Measurements from ENCODE around the gene CTXND2.
A peak's percentile ranks its signal among the peaks of the same experiment; 100 is the strongest.
"Not testable (repeated sequence)": the region's sequence is repeated elsewhere in the genome, so short reads cannot be mapped to it uniquely, and the experiment has no call there.

Gene CTXND2

DNA sequence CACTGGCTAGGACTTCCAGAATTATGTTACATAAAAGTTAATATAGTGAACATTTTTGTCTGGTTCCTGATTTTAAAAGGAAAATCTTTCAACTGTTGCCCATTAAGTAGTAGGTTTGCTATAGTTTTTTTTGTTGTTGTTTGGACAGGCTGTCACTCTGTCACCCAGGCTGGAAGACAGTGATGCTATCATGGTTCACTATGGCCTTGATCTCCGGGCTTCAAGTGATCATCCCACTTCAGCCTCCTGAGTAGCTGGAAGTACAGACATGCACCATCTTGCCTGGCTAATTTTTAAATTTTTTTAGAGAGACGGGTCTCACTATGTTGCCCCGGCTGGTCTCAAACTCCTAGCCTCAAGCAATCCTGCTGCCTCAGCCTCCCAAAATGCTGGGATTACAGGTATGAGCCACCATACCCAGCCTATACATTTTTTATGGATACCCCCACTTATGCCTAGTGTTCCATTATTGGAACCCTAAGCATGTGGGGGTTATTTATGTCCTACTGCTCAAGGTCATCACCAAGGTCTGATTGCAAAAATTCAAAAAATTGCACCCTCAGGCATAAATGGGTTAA is 6.5 kb downstream of the CTXND2 start:
- DNase-seq, result no peak

DNA sequence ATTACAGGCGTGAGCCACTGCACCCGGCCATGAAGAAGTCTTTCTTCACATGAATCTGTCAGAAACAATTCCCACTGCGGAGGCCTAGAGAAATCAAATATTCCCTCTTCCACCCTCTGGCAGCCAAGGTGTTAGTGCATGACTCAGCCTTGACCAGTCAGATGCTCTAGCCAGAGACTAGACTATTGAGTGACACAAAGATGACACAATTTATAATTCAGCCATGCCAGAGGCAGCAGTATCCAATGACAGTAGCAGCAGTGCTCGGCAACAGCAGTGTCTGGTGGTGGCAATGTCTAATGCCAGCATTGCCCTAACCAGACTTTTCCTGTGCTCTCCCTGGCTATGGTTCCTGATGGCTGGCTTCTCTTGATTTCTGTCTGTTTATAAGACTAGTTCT is 8.7 kb downstream of the CTXND2 start:
- DNase-seq, result no peak

DNA sequence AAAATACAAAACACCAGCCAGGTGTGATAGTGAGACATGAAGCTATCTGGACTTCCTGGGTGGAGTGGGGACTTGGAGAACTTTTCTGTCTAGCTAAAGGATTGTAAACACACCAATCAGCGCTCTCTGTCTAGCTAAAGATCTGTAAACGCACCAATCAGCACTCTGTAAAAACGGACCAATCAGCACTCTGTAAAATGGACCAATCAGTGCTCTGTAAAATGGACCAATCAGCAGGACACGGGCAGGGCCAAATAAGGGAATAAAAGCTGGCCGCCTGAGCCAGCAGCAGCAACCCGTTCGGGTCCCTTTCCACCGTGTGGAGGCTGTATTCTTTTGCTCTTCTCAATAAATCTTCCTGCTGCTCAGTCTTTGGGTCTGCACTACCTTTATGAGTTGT is 12.9 kb downstream of the CTXND2 start:
- not testable (repeated sequence) for DNase-seq

DNA sequence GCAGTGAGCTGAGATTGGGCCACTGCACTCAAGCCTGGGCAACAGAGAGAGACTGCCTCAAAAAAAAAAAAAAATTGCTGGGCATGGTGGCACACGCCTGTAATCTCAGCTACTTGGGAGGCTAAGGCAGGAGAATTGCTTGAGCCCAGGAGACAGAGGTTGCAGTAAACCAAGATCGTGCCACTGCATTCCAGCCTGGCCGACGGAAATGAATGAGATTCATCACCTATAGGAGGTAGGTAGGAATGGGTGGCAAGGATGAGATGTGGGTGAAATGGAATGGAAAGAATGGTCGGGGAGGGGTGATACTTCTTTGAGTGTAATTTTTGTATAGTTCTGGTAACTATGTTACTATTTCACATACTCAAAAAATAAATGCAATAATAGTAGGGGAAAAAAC is 15.4 kb downstream of the CTXND2 start:
- DNase-seq, result no peak

DNA sequence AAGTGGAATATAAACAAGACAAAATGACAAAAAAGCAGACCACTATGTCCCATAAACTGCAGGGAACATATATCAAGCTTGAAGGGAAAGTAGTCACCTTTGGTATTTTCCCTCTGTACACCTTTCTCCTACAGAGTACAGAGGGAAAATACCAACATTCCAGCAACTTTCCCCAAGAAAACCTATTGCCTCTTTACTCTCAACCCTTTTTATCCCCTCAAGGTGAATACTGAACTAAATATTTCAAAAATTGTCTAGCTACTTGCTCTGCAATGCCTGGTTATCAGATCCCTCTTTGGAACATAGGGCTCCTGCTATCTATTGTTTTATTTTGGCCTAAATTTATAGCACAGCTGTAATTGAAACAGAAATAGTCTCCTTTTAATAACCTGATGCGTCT is 15.8 kb downstream of the CTXND2 start:
- DNase-seq, result no peak

DNA sequence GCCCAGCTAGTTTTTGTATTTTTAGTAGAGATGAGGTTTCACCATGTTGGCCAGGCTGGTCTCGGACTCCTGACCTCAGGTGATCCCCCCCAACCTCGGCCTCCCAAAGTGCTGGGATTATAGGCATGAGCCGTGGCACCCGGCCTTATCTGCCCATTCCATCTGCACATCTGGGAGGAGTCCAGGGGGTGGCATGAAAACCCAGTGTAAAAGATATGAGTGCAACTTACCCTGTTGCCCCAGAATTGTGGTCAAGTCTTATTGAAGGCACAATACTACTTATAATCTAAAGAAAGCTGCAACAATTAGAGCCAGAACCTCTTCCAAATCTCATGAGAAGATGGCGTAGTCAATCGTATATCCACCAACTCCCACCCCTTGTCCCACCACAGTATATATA is 18.4 kb downstream of the CTXND2 start:
- DNase-seq, result no peak

DNA sequence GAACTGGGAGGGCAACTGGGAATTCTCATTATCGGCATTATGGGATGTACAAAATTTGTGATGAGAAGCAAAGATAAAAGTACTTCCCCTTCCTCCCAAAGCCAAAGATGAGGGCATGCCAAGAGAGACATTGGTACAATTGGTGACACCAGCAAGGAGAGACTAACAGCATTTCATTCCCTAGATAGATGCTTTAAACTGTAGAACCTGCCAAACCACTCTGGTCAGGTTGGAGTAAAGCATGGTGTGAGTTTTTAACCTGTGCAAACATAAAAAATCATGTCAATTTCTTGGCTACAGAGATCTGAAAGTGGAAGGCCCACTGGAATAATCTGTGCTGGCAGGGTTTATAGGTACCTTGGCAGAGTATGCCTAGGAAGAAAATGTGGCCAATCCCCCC is 19.4 kb downstream of the CTXND2 start:
- DNase-seq, result no peak

DNA sequence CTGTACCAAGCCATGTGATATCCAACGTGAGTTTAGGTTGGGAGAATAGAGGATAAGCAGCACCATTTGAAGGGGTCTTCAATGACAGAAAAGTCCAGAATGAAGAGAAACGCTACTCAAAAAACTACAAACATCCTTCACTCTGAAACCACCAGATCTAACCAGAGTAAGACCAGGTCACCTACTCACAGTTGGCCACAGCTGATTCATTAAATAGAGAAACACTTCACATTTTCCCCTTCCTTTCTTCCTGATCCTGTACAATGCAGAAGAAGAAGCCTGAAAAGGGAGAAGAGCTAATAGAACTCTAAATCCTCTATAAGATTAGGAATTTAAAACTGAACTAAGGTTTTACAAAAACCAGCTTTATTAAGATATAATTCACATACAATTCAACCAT is 19.9 kb downstream of the CTXND2 start:
- no peak for DNase-seq

DNA sequence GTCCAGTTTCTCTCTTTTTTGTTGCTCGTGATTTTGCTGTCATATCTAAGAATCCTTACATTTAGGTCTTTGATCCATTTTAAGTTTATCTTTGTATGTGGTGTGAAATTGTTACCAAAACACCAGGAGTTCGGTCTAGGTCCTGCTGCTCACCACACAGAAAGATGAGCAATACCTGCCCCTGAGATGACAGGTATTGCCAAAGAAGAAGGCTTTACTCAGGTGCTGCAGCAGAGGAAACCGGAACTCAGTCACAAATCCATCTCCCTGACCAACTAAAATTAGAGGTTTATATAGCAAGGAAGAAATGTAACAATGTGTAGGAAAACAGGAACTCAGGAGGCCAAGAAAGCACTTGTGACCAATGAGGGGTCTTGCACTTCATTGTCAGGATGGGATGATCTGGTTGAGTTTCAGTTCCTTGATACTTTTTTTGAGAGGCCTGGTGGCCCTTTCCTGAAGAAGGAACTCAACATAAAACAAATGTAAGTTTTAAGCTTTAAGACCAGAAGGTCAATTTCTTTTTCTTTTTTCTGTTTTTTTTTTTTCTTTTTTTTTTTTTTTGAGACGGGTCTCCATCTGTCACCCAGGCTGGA is 22.7 kb downstream of the CTXND2 start:
- DNase-seq, result no peak

DNA sequence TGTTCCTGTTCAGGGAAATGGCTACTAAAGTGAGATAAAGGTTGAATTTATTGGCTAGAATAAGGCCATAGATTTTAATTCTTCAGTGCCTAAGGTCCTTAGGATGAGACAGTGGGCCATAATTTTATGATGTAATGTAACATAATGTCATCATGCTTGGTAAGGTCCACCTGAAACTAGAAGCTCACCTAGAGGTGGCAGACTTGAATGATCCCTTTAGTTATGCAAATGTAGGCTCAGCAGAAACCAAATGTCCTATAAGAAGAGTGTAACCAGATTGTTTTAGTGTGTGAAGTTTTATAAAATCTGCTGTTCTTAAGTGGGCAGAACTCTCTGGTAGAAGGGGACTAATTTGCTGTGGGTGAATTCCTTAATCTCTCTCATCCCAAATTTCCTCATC is 25.7 kb downstream of the CTXND2 start:
- no peak for DNase-seq

DNA sequence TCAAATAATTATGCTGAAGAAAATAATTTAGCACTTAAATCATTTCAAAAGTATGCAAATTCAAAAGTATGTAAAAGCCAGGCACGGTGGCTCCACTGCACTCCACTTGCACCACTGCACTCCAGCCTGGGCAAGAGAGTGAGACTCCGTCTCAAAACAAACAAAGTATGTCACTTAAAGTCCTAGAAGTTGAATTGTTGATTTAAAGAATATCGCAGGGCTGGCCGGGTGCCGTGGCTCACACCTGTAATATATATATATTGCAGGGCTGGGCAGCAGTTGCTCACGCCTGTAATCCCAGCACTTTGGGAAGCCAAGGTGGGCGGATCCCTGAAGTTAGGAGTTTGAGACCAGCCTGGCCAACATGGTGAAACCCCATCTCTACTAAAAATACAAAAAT is 30.5 kb downstream of the CTXND2 start:
- DNase-seq, result no peak

DNA sequence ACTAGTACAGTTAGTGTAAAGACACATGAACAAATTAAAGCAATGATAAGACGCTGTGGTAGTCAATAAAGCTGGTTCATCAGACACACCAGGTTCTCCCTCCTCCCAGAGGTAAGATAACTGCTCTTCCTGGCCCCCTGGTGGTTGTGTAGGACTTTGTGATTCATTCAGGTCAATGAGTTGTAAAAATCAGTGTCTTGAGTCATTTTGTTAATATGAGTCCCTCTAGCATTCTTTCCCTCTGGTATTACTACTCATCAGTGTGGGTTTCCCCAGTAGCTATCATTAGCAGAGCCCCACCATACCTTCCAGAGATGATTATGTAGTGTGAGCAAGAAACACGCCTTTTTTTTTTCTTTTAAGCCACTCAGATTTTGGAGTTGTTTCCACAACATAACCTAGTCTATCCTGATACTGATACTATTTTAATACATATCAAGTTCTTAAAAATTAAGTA is 35.6 kb downstream of the CTXND2 start:
- DNase-seq, result peak; percentile 77 to 78

DNA sequence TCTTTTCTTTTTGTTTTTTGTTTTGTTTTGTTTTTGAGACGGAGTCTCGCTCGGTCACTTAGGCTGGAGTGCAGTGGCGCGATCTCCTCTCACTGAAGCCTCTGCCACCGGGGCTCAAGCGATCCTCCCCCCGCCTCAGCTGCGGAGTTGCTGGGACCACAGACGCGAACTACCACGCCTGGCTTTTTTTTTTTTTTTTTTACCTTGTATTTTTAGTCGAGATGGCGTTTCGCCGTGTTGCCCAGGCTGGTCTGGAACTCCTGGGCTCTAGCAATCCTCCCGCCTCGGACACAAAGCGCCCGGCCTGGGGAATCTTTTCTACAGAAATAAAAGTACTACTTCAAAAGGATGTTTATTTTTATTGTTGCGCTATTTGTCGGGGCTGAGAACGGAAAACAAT is 38.1 kb downstream of the CTXND2 start:
- DNase-seq, result peak; percentile 6 to 17

DNA sequence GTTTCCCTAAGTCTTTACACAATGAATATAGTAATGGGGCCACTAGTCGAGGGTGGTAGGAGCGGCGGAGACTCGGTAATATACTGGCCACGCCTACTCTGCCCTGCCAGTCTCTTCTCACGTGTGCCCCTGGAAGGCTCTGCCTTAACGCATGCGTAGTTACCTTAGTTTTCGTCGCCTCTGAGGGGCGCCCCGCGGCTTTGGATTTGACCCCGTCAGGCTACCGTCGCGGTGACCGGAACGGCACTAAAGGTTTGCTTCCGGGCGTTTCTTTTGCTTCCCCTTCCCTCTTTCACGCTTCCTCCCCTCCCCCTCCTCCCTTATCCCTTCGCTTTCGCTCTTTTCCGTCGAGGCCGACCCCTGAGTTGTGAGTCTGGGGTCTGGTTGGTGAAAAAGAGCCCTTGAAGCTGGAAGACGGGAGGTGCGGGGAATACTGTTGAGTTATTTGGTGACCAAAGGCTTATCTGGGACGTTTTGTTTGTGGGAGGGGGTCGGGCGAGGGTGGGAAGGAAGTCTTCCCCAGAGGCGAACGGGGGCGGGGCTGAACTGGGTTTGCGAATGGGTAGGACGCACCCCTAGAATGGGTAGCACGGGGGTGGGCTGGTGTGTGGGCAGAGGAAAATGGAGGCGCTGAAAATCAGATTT is 39.3 kb downstream of the CTXND2 start, which contains the start of gene SETDB1:
SETDB1 (plus strand) TSS at position 267 of the 645 bp plus-strand sequence. CDS start 1,352 bp downstream, outside the sequence.
- peak; percentile 96 to 97 for DNase-seq

DNA sequence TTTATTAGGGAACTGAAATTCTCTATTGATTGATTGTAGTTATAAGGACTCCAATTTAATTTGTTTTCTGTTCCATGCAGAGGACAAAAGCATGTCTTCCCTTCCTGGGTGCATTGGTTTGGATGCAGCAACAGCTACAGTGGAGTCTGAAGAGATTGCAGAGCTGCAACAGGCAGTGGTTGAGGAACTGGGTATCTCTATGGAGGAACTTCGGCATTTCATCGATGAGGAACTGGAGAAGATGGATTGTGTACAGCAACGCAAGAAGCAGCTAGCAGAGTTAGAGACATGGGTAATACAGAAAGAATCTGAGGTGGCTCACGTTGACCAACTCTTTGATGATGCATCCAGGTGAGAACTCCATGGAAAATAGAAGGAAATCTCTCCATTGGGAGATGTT is 40.7 kb downstream of the CTXND2 start:
- no peak for DNase-seq

DNA sequence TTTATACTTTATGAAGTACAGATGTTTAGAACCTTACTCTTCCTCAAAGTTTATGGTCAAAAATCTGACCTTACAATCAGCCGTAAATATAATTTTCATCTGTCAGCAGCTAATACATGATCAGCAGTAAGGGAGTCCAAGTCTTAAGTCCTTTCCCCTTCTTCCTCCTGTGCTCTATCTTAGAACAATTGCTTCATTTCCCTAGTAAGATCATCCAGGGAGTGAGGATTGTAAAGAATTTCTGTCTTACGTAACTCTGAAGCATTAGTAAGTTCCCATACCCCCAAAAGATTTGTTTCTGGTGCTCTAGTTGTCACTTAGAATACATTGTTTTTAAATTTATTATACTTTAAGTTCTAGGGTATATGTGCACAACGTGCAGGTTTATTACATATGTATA is 41.4 kb downstream of the CTXND2 start:
- no peak for DNase-seq

DNA sequence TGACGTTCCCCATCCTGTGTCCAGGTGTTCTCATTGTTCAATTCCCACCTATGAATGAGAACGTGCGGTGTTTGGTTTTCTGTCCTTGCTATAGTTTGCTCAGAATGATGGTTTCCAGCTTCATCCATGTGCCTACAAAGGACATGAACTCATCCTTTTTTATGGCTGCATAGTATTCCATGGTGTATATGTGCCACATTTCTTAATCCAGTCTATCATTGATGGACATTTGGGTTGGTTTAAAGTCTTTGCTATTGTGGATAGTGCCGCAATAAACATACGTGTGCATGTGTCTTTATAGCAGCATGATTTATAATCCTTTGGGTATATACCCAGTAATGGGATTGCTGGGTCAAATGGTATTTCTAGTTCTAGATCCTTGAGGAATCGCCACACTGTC is 41.8 kb downstream of the CTXND2 start:
- DNase-seq, result not testable (repeated sequence)

DNA sequence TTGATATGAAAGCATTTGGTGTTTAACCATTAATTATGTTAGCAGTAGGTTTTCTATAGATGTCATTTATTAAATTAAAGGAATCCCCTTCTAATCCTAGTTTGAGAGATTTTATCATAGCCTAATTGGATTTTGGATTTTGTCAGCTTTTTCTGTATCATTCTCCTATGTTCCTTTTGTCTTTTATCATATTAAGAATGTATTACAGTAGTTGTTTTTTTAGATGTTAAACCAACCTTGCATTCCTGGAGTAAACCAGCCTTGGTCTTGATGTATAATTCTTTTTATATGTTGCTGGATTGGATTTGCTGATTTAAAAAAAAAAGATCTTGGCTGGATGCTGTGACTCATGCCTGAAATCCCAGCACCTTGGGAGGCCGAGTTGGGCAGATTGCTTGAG is 44.8 kb downstream of the CTXND2 start:
- DNase-seq, result peak in 1 of 2 donors; percentile 7

DNA sequence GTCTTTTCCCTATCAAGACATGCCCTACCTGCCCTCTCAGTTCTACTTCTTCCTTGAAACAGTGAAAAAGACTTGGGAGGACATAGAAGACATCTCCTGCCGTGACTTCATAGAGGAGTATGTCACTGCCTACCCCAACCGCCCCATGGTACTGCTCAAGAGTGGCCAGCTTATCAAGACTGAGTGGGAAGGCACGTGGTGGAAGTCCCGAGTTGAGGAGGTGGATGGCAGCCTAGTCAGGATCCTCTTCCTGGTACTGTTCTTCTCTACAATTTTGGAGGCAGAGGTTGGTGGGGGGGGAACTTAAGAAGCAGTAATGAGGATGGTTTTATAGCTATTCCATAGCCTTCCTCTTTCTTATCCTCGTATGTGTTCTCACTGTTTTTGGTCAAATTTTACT is 57.9 kb downstream of the CTXND2 start:
- no peak for DNase-seq

DNA sequence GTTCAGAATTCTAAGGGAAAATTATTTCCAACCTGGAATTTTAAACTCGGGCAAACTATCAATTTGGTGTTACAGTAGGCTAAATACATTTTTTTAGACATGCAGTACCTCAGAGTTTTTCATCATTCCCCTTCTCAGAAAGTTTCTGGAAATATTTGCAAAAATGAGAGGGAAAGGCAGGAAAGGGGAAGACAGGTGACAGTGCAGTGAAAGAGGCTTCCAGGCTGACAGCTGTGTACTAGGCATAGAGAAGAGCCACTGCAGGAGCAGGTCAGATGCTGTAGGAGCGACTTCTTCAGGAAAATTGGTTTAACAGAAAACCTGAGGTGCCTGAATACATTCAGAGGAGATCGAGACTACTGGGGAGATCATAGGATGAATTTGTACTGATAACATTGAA is 67.8 kb downstream of the CTXND2 start:
- no peak for DNase-seq

DNA sequence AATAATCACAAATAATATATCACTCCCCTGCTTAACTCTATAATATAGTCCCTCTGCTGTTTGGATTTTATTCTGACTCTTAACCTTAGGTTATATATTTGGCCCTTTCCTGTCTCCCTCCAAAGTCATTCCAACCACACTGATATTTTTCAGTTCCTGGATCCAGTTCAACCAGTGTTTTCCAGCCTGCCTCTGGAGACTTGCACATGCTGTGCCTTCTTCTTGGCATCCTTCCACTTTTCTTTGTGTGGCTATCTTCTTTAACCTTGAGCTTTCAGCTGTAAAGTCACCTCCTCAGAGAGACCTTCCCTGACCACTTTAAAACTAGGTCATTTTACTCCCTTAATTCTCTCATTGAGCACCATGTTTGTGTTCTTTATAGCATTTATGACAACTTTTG is 68.3 kb downstream of the CTXND2 start:
- no peak for DNase-seq

DNA sequence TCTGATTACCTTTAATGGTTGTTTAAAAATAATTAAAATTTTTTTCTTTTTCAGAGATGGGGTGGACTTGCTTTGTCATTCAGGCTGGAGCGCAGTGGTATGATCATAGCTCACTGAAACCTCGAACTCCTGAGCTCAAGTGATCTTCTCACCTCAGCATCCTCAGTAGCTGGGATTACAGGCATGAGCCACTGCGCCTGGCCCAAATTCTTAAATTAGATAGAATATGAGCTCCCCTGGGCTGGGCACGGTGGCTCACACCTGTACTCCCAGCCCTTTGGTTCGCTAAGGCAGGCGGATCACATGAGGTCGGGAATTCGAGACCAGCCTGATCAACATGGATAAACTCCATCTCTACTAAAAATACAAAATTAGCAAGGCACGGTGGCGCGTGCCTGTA is 70.7 kb downstream of the CTXND2 start:
- no peak for DNase-seq

DNA sequence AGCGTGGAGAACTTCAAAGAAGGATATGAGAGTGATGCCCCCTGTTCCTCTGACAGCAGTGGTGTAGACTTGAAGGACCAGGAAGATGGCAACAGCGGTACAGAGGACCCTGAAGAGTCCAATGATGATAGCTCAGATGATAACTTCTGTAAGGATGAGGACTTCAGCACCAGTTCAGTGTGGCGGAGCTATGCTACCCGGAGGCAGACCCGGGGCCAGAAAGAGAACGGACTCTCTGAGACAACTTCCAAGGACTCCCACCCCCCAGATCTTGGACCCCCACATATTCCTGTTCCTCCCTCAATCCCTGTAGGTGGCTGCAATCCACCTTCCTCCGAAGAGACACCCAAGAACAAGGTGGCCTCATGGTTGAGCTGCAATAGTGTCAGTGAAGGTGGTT is 73.7 kb downstream of the CTXND2 start:
- no peak for DNase-seq

DNA sequence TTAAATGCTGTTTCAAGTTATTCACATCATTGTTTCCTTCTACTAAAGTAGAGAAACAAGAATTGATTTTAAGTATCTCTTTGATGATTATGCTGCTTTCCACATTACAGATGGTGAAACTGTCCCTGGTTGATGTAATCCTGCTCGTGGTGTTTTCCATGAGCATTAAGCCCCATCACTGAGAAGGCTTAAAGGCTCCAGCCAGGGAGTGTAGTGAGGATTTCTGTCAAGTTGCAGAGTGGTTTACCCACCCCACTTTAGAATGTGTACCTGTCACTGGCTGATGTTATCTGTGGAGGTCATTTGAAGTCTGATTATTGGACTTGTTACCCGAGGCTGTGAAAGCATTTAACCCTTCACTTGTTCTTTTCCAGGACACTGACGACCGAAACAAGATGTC is 74.8 kb downstream of the CTXND2 start:
- DNase-seq, result no peak

Measured in CD4-positive, alpha-beta T cell treated with Interleukin-1 beta for 1 hour (primary cell).